Activated CD4-positive, alpha-beta T cell treated with anti-CD3 and anti-CD28 coated beads for 36 hours (primary cell): ENCODE results near the gene RNF123. TPM values are rescaled to one million over a fixed set of nuclear protein-coding genes. Genes with fewer than 3 reads are reported as not detected.

Experiments used
- ATAC-seq: fragments of 200-7000 bp; cut with Tn5 transposase; one replicate; pipeline ENCODE4 v1.10.0; 2021; ENCODE audit warnings: mild to moderate bottlenecking, moderate library complexity
- CTCF ChIA-PET: fragments of 350-600 bp; sonication (Branson Sonifier 250); formaldehyde crosslinking; loops from one replicate; lab custom pipeline; 2021; ENCODE audit warnings: antibody characterized with exemption; lab: Charles Lee
- POLR2A ChIA-PET: fragments of 350-600 bp; sonication (Branson Sonifier 250); formaldehyde crosslinking; loops from one replicate; lab custom pipeline; 2021; ENCODE audit warnings: antibody characterized with exemption, inconsistent platforms; lab: Charles Lee
- DNase-seq: peaks from one replicate; pipeline ENCODE4 v3.0.0-alpha.2; 2020
- H3K27ac Mint-ChIP-seq: one replicate; pipeline ENCODE4 v1.8.0; 2021; ENCODE audit warnings: mixed read lengths
- H3K27me3 Mint-ChIP-seq: one replicate; pipeline ENCODE4 v1.8.0; 2021; ENCODE audit warnings: mixed read lengths
- H3K36me3 Mint-ChIP-seq: one replicate; pipeline ENCODE4 v1.8.0; 2021; ENCODE audit warnings: low read depth, mixed read lengths
- H3K4me1 Mint-ChIP-seq: one replicate; pipeline ENCODE4 v1.8.0; 2021; ENCODE audit warnings: mixed read lengths
- H3K4me3 Mint-ChIP-seq: one replicate; pipeline ENCODE4 v1.8.0; 2021; ENCODE audit warnings: mild to moderate bottlenecking, moderate library complexity, mixed read lengths
- H3K9me3 Mint-ChIP-seq: one replicate; pipeline ENCODE4 v1.8.0; 2021; ENCODE audit warnings: low read depth, mixed read lengths
- intact Hi-C, 2 experiments: fragments of 100-400 bp; cut with DNase I in 1 of 2; cut with micrococcal nuclease in 1 of 2; formaldehyde crosslinking; loops; one replicate each; pipeline versions ENCODE4 v1.14.2 to v1.15.1; 2022 to 2024; cut with DNase I, micrococcal nuclease
- total RNA-seq, 2 experiments: library from RNA; stranded (reverse); gene quantifications; one replicate each; pipeline ENCODE4 v1.2.3, GENCODE V29; 2021

Gene RNF123
- total RNA-seq, 2 experiments from 2014 or later: 25.2 to 32.7 TPM

DNA sequence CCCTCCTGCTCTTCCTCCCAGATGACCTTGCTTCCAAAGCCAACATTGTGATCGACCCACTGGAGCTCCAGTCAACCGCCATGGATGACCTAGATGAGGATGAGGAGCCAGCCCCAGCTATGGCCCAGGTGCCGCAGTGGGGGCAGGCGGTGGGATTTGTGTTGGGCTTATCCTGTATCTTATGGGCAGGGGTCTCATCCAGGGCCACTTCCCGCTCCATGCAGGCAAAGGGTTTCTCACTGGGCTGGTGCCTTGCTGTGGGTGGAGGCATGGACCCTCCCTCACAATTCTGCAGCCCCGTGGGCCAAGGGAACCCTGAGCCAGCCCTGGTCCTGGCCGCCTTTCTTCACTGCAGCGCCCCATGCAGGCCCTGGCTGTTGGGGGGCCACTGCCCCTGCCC is 15.3 kb downstream of the RNF123 start:
- CTCF ChIA-PET: interaction anchor here (0.6 to 0.8 kb wide), 2 partner anchors 100 to 184 kb away, joined by 3 read pairs; no protein-coding TSS in a partner anchor

DNA sequence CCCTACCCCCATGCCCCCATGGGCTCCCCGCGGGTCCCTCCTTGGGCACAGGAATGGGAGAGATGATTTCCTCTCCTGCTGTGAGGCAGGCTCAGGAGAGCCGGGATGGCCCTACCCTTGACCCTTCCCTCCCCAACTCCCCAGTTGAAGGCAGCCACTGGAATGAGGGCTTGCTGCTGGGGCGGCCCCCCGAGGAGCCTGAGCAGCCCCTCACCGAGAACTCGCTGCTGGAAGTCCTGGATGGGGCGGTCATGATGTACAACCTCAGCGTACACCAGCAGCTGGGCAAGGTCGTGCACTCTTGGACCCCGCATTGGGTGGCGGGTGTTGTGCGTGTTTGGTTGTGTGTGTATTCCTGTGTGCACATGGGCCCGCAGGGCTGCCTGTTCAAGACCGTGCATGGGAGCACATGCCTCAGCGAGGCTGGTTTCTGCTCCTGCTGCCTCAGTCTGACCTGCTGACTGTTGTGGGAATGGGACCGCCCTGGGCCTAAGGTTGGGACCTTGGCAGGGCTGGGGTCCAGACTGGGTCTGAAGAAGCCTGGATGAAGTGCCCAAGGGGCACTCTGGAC is 16.1 kb downstream of the RNF123 start:
- POLR2A ChIA-PET: no interaction called here
- ATAC-seq (no peak), DNase-seq (no peak)
- H3K27me3 Mint-ChIP-seq: no peaks in the 10 kb centered on the region
- no peak overlapping the region for H3K4me3 Mint-ChIP-seq
- no peak overlapping the region for H3K27ac Mint-ChIP-seq
- no peaks in the 10 kb centered on the region for H3K4me1 Mint-ChIP-seq
- H3K9me3 Mint-ChIP-seq: no peaks in the 10 kb centered on the region
- intact Hi-C loops: no loop called here
- H3K36me3 Mint-ChIP-seq: peaks cover 6% of the 10 kb centered on the region
- CTCF ChIA-PET: no interaction called here

More for the DNA sequence above, 15.3 kb downstream of the RNF123 start:
- Mint-ChIP-seq H3K4me3 (no peak overlapping the region), H3K36me3 (peaks cover 6% of the 10 kb centered on the region), H3K27me3 (no peaks in the 10 kb centered on the region), H3K27ac (no peak overlapping the region), H3K4me1 (no peaks in the 10 kb centered on the region), H3K9me3 (no peaks in the 10 kb centered on the region)
- POLR2A ChIA-PET: no interaction called here
- intact Hi-C loops: loop anchor here in 1 of 2 experiments (5.0 kb wide), 1 partner anchor 203 kb away; no protein-coding TSS in a partner anchor
- ATAC-seq: no peak
- DNase-seq: no peak

DNA sequence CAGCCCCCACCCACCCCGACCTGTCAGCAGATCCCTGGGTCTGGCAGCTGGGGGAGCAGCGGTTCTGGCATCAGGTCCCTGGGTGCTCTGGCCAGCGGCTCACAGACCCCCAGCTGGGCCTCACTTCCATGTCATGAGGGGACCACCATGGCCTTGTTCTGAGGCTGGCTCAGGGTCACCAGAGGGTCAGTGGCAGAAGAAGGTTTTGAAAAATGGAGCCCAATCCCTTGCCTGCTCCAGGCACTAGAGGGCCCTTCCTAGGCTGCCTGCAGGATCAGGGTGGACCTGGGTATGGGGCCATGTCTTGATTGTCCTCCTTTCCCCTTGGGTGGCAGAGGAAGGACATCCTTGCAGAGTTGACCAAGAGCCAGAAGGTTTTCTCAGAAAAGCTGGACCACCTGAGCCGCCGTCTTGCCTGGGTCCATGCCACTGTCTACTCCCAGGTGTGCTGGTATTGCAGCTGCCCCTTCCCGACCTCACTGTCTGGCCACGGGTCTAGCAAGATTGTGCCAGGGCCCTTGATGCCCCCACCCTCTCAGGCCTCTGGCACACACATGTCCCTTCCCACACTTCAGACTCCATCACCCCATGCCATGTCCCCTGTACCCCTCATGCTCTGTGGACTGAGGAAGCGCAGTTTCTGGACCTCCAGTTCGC is 17.2 kb downstream of the RNF123 start:
- Mint-ChIP-seq H3K4me1 (no peaks in the 10 kb centered on the region), H3K9me3 (no peaks in the 10 kb centered on the region), H3K27me3 (no peaks in the 10 kb centered on the region), H3K4me3 (no peak overlapping the region), H3K36me3 (peaks cover 4% of the 10 kb centered on the region), H3K27ac (no peak overlapping the region)
- intact Hi-C loops: no loop called here
- CTCF ChIA-PET: interaction anchor here (0.6 kb wide), 1 partner anchor 177 kb away, joined by 3 read pairs; no protein-coding TSS in a partner anchor
- DNase-seq (no peak), ATAC-seq (no peak)
- POLR2A ChIA-PET: no interaction called here

DNA sequence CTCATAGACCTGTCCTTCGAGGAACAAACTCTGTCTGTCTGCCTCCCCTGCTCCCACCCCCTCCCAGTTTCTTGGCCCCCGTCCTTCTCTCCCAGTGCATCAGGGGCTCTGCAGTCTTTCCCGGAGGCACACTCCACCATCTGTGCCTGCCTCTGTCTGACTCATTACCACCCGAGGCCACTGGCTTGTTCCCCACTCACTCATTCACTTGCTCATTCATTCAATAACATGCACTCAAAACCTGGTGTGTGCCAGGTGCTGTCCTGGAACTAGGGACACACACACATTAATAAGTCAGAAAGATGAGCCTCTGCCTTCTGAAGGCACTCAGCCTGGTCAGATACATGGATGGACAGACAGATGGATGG is 17.7 kb downstream of the RNF123 start:
- no peaks in the 10 kb centered on the region for H3K9me3 Mint-ChIP-seq
- POLR2A ChIA-PET: no interaction called here
- intact Hi-C loops: no loop called here
- no peaks in the 10 kb centered on the region for H3K4me1 Mint-ChIP-seq
- ATAC-seq: no peak
- no peak overlapping the region for H3K27ac Mint-ChIP-seq
- H3K4me3 Mint-ChIP-seq: no peak overlapping the region
- DNase-seq: no peak
- H3K27me3 Mint-ChIP-seq: no peaks in the 10 kb centered on the region
- peaks cover 4% of the 10 kb centered on the region for H3K36me3 Mint-ChIP-seq
- CTCF ChIA-PET: interaction anchor here (1.0 kb wide), 1 partner anchor 95 kb away, joined by 3 read pairs; no protein-coding TSS in a partner anchor

DNA sequence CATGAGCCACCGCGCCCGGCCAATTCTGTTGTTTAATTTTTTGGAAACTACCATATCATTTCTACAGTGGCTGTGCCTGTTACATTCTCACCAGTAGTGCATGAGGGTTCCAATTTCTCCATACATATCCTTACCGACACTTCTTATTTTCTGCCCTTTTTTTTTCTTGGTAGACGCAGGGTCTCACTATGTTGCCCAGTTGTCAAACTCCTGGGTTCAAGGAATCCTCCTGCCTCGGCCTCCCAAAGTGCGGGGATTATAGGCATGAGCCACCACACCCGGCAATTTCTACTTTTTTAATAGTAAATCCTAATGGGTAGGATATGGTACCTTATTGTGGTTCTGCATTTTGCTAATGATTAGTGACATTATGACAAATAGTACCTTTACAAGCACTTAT is 20.5 kb downstream of the RNF123 start:
- ATAC-seq: no peak
- POLR2A ChIA-PET: no interaction called here
- H3K9me3 Mint-ChIP-seq: no peaks in the 10 kb centered on the region
- CTCF ChIA-PET: interaction anchor here (0.7 kb wide), 1 partner anchor 50 kb away, joined by 3 read pairs; no protein-coding TSS in a partner anchor
- H3K4me3 Mint-ChIP-seq: no peak overlapping the region
- no peaks in the 10 kb centered on the region for H3K4me1 Mint-ChIP-seq
- intact Hi-C loops: no loop called here
- H3K27me3 Mint-ChIP-seq: no peaks in the 10 kb centered on the region
- H3K36me3 Mint-ChIP-seq: no peaks in the 10 kb centered on the region
- no peak for DNase-seq
- no peak overlapping the region for H3K27ac Mint-ChIP-seq

DNA sequence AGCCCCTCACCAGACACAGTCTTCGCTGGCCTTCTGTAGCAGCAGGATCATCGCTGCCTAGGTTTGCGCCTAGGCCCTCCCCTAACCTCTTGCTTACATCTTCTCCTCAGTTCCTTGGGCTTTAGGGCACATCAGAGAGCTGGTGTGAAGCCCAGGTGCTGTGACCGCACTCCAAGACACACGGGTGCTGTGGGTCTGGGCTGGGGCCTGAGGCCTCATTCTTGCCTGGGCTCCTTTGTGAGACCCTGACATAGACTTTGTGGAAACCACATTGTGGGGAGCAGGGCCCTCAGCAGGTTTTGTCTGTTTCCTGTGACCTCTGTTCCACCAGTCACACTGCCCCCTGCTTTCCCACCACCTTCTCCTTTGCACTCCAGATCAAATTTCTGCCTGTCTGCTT is 22.1 kb downstream of the RNF123 start:
- no peak overlapping the region for H3K27ac Mint-ChIP-seq
- no peaks in the 10 kb centered on the region for H3K27me3 Mint-ChIP-seq
- ATAC-seq: no peak

DNA sequence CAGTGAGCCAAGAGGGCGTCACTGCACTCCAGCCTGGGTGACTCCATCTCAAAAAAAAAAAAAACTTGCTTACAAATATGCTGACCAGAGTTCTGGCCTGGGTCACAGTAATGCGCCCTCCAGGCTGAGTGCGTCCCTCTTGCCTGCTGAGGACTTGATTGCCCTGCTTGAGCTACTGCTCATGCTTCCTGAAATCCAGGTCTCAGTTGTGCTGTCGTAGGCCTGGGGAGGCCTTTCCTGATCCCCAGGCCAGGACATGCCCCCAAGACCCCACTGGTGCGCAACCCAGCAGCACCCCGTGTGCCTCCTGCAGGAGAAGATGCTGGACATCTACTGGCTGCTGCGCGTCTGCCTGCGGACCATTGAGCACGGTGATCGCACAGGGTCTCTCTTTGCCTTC is 22.8 kb downstream of the RNF123 start:
- Mint-ChIP-seq H3K4me3 (no peak overlapping the region), H3K36me3 (no peaks in the 10 kb centered on the region), H3K9me3 (no peaks in the 10 kb centered on the region), H3K4me1 (no peaks in the 10 kb centered on the region), H3K27ac (no peak overlapping the region), H3K27me3 (no peaks in the 10 kb centered on the region)
- CTCF ChIA-PET: interaction anchor here (0.6 to 1.2 kb wide), 2 partner anchors 9 to 172 kb away, joined by 3 to 5 read pairs; no protein-coding TSS in a partner anchor
- POLR2A ChIA-PET: no interaction called here
- ATAC-seq (no peak), DNase-seq (no peak)
- intact Hi-C loops: no loop called here

More for the DNA sequence above, 22.1 kb downstream of the RNF123 start:
- ChIA-PET POLR2A (no interaction called here), CTCF (interaction anchor here (0.6 to 0.8 kb wide), 2 partner anchors 26 to 617 kb away, joined by 3 read pairs; no protein-coding TSS in a partner anchor)
- DNase-seq: no peak
- Mint-ChIP-seq H3K4me3 (no peak overlapping the region), H3K9me3 (no peaks in the 10 kb centered on the region), H3K36me3 (no peaks in the 10 kb centered on the region), H3K4me1 (no peaks in the 10 kb centered on the region)
- intact Hi-C loops: no loop called here

DNA sequence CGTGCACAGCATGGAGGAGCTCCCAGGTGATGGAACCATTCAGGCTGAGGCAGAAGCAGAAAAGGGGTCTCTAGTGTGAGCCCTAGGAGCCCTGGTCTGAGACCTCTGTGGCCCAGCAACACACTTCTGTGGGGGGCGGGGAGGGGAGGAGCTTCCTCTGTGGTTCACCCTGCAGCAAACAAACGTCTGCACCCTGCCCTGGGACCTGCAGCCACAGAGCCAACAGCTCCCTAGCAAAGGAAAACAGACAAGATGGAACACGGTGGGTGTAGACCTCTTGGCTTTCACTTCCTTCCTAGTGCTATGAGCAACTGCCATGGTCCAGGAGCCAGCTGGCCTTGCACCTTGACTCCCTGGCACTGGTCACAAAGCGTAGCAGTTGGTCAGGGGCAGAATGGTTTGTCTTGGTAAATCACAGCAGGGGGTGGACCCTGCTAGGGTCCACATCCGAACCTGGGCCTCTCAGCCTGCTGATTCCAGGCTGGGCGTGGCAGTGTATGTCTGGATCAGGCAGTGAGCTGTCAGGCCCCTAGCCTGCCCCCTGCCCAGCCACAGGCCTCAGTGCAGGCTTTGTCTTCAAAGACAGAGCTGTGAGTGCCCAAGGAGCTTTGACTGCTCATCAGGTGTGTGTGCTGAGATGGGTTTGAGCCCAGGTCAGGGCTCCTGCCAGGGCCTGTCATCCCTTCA is 23.4 kb downstream of the RNF123 start:
- ChIA-PET POLR2A (no interaction called here), CTCF (interaction anchor here (0.6 to 1.2 kb wide), 3 partner anchors 8 to 173 kb away, joined by 3 to 5 read pairs (median 4); no protein-coding TSS in a partner anchor)
- no peaks in the 10 kb centered on the region for H3K4me1 Mint-ChIP-seq
- H3K27me3 Mint-ChIP-seq: no peaks in the 10 kb centered on the region
- H3K27ac Mint-ChIP-seq: no peak overlapping the region
- no peaks in the 10 kb centered on the region for H3K36me3 Mint-ChIP-seq
- no peaks in the 10 kb centered on the region for H3K9me3 Mint-ChIP-seq
- no peak overlapping the region for H3K4me3 Mint-ChIP-seq
- DNase-seq (no peak), ATAC-seq (peak; percentile 35)
- intact Hi-C loops: no loop called here

DNA sequence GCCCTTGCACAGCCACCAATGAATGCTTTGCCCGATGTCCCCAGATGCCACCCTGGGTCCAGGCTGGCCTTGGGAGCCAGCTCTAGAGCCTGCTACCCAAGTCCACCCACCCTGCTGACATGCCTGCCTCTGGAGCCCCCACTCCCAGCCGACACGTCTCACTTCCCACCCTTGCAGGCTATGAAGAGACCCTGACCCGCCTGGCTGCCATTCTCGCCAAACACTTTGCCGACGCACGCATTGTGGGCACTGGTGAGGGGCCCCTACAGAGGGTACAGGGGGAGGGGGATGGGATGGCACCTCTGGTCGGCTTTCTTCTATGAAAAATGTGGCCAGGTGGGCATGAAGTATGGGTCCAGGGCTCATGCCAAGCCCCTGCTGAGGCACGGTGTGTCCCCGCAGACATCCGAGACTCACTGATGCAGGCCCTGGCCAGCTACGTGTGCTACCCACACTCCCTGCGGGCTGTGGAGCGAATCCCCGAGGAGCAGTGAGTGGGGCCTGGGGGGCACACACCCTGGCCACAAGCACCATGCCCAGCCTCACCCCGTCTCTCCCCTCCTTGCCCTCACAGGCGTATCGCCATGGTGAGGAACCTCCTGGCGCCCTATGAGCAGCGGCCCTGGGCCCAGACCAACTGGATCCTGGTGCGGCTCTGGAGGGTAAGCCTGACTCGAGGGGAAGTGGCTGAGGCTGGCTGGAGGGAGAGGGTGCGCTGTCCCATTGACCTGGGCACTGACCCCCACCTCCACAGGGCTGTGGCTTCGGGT is 24.2 kb downstream of the RNF123 start:
- Mint-ChIP-seq H3K27ac (no peak overlapping the region), H3K9me3 (no peaks in the 10 kb centered on the region), H3K36me3 (no peaks in the 10 kb centered on the region), H3K4me1 (peaks cover under 1% of the 10 kb centered on the region), H3K27me3 (no peaks in the 10 kb centered on the region), H3K4me3 (no peak overlapping the region)
- ATAC-seq: no peak
- intact Hi-C loops: no loop called here
- no peak for DNase-seq
- CTCF ChIA-PET: interaction anchor here (1.1 to 1.2 kb wide), 2 partner anchors 10 to 173 kb away, joined by 4 to 5 read pairs; no protein-coding TSS in a partner anchor
- POLR2A ChIA-PET: no interaction called here

DNA sequence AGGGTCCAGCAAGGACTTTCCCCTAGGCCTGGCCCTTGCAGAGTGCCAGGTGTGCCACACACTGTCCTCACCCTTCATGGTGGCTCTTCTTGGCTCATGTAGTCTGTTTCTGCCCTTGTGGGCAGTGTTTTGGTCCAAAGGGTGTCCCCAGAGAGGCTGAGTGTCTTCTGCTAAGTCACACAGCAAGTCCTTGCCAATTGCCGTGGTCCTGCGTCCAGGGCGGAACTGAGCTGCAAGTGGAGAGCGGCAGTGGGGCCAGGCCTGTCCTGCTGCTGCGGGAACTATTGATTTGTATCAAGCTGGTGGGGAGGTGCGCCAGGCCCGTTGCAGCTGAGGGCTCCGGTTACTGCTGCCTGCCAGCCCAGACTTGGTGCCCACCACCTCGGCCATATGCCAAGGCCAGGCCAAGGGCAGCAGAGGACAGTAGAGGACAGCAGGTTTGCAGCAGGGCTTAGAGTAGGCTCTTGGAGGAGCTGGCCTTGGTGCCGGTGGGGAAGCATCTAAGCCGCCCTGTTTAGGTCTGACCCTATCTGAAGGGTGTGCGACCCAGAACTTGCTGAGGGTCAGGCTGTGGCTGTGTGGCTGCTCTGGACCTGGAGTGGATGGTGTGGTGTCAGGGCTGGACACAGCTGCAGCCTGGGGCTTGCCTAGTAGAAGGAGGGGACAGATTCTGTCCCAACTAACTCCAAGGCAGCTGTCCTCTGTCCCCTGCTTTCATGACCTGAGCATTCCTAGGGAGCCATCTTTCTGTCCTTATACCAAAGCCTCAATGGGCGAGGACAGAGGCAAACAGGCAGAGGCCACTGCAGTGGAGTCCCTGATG is 25.6 kb downstream of the RNF123 start:
- ATAC-seq (no peak), DNase-seq (no peak)
- H3K36me3 Mint-ChIP-seq: peaks cover 2% of the 10 kb centered on the region
- no peaks in the 10 kb centered on the region for H3K27me3 Mint-ChIP-seq
- ChIA-PET CTCF (interaction anchor here (0.6 kb wide), 2 partner anchors 13 to 201 kb away, joined by 3 to 4 read pairs; no protein-coding TSS in a partner anchor), POLR2A (no interaction called here)
- H3K9me3 Mint-ChIP-seq: no peaks in the 10 kb centered on the region
- intact Hi-C loops: loop anchor here in 1 of 2 experiments (5.0 kb wide), 1 partner anchor 72 kb away; the partner anchor contains the start of gene IP6K1
- no peak overlapping the region for H3K4me3 Mint-ChIP-seq
- peaks cover 11% of the 10 kb centered on the region for H3K4me1 Mint-ChIP-seq
- H3K27ac Mint-ChIP-seq: no peak overlapping the region
